ENCODE measurements around the gene YIPF6.
"Not testable (repeated sequence)": the region's sequence is repeated elsewhere in the genome, so short reads cannot be mapped to it uniquely, and the experiment has no call there.

YIPF6 gene

GRCh38 chrX:68487924-68488323 lies 10.9 kb upstream of the YIPF6 start:
- no peak for DNase-seq (ENCODE audit: low spot score)
- in situ Hi-C loops (cut with MboI; ENCODE audit: low pct_unique_long_range_greater_than_20kb, low sequenced_read_pairs, unreplicated experiment) = no loop called here
- TF ChIP-seq, protein P1, sequence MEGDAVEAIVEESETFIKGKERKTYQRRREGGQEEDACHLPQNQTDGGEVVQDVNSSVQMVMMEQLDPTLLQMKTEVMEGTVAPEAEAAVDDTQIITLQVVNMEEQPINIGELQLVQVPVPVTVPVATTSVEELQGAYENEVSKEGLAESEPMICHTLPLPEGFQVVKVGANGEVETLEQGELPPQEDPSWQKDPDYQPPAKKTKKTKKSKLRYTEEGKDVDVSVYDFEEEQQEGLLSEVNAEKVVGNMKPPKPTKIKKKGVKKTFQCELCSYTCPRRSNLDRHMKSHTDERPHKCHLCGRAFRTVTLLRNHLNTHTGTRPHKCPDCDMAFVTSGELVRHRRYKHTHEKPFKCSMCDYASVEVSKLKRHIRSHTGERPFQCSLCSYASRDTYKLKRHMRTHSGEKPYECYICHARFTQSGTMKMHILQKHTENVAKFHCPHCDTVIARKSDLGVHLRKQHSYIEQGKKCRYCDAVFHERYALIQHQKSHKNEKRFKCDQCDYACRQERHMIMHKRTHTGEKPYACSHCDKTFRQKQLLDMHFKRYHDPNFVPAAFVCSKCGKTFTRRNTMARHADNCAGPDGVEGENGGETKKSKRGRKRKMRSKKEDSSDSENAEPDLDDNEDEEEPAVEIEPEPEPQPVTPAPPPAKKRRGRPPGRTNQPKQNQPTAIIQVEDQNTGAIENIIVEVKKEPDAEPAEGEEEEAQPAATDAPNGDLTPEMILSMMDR (IDR thresholded peaks at IDR 0.05; ENCODE audit: extremely low read depth, insufficient read depth, missing control alignments) = no peak

- no peak for DNase-seq (ENCODE audit: low spot score)
- in situ Hi-C loops (cut with MboI; ENCODE audit: low pct_unique_long_range_greater_than_20kb, low sequenced_read_pairs, unreplicated experiment) = no loop called here
- TF ChIP-seq, protein P1 (IDR thresholded peaks at IDR 0.05; ENCODE audit: extremely low read depth, insufficient read depth, missing control alignments) = no peak
Measured at GRCh38 chrX:68488657-68489056, 10.2 kb upstream of the YIPF6 start.

- TF ChIP-seq, protein P1 (IDR thresholded peaks at IDR 0.05; ENCODE audit: extremely low read depth, insufficient read depth, missing control alignments) = no peak
- in situ Hi-C loops (cut with MboI; ENCODE audit: low pct_unique_long_range_greater_than_20kb, low sequenced_read_pairs, unreplicated experiment) = no loop called here
- DNase-seq (ENCODE audit: low spot score) = no peak
Measured at GRCh38 chrX:68490644-68491043, 8.2 kb upstream of the YIPF6 start.

GRCh38 chrX:68492583-68492982 lies 6.3 kb upstream of the YIPF6 start:
- TF ChIP-seq, protein P1 (IDR thresholded peaks at IDR 0.05; ENCODE audit: extremely low read depth, insufficient read depth, missing control alignments) = no peak
- no peak for DNase-seq (ENCODE audit: low spot score)
- in situ Hi-C loops (cut with MboI; ENCODE audit: low pct_unique_long_range_greater_than_20kb, low sequenced_read_pairs, unreplicated experiment) = no loop called here

DNA sequence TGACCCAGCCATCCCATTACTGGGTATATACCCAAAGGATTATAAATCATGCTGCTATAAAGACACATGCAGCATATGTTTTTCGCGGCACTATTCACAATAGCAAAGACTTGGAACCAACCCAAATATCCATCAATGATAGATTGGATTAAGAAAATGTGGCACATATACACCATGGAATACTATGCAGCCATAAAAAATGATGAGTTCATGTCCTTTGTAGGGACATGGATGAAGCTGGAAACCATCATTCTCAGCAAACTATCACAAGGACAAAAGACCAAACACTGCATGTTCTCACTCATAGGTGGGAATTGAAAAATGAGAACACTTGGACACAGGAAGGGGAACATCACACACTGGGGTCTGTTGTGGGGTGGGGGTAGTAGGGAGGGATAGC lies 5.1 kb upstream of the YIPF6 start:
- in situ Hi-C loops (cut with MboI; ENCODE audit: low pct_unique_long_range_greater_than_20kb, low sequenced_read_pairs, unreplicated experiment) = not testable (repeated sequence)

GRCh38 chrX:68498044-68498507 lies 775 bp upstream of the YIPF6 start:
- DNase-seq (ENCODE audit: low spot score) = no peak
- in situ Hi-C loops (cut with MboI; ENCODE audit: low pct_unique_long_range_greater_than_20kb, low sequenced_read_pairs, unreplicated experiment) = no loop called here
- TF ChIP-seq, protein P1 (IDR thresholded peaks at IDR 0.05; ENCODE audit: extremely low read depth, insufficient read depth, missing control alignments) = no peak

More for the DNA sequence above, 5.1 kb upstream of the YIPF6 start:
- not testable (repeated sequence) for DNase-seq (ENCODE audit: low spot score)

DNA sequence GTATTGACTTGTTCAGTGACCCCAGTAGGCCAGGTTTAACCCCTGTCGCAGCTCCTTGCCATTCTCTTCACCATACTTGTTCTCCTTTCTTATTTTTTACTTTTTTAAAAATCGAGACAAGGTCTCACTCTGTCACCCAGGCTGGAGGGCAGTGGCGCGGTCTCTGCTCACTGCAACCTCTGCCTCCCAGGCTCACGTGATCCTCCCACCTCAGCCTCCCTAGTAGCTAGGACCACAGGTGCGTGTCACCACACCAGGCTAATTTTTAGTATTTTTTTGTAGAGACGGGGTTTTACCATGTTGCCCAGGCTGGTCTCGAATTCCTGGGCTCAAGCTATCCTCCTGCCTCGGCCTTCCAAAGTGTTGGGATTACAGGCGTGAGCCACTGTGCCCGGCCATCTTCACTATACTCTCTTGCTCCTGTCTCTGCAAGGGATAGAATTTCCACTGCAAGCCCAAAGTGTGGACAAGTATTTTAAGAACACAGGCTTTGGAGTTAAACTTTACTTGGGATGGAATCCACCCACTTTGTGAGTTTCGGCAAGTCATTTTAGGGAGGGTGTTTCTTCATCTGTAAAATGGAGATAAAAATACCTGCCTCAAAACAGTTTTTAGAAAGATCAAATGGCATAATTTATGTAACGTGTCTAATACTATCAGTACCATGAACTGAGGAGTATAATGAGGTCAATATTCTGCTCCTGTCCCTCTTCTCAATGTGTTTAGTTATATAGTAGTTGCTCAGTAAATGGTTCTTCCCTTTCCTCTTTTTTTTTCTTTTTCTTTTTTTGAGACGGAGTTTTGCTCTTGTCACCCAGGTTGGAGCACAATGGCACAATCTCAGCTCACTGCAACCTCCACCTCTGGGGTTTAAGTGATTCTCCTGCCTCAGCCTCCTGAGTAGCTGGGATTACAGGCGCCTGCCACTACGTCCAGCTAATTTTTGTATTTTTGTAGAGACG lies 973 bp downstream of the YIPF6 start:
- TF ChIP-seq, protein P1 (IDR thresholded peaks at IDR 0.05; ENCODE audit: extremely low read depth, insufficient read depth, missing control alignments) = no peak
- in situ Hi-C loops (cut with MboI; ENCODE audit: low pct_unique_long_range_greater_than_20kb, low sequenced_read_pairs, unreplicated experiment) = loop anchor here (25.0 kb wide), 1 partner anchor 212 kb away; no protein-coding TSS in a partner anchor
- no peak for DNase-seq (ENCODE audit: low spot score)

Data from GM13977 (cell line).